DND-41 (cell line): ENCODE data around the gene PSMC3.

Experiments used
- ATAC-seq: fragments of 200-7000 bp; cut with Tn5 transposase; 3 replicates; pipeline ENCODE4 v1.9.1; 2021; ENCODE audit warnings: low read depth; ENCODE audit not compliant: insufficient read depth
- DNase-seq: peaks from one replicate; pipeline ENCODE4 v3.0.0-alpha.2; 2020
- H2AFZ ChIP-seq: 2 replicates; pipeline ENCODE4 v1.6.0; 2012; ENCODE audit warnings: low read depth, low read length
- H3K27ac ChIP-seq: 2 replicates; pipeline ENCODE4 v1.5.1; 2012; ENCODE audit warnings: low read length, inconsistent platforms
- H3K27me3 ChIP-seq: fragments of 200-600 bp; sonication (generic); 2 replicates; pipeline ENCODE4 v1.6.0; 2012; ENCODE audit warnings: low read length, mild to moderate bottlenecking, inconsistent platforms; ENCODE audit not compliant: insufficient read depth, poor library complexity
- H3K36me3 ChIP-seq: 2 replicates; pipeline ENCODE4 v1.5.1; 2012; ENCODE audit warnings: low read length, inconsistent platforms; ENCODE audit not compliant: insufficient read depth
- H3K4me1 ChIP-seq: 2 replicates; pipeline ENCODE4 v1.5.1; 2012; ENCODE audit warnings: mild to moderate bottlenecking, low read length; ENCODE audit not compliant: insufficient read depth
- H3K4me2 ChIP-seq: 2 replicates; pipeline ENCODE4 v1.6.0; 2012; ENCODE audit warnings: mild to moderate bottlenecking, moderate library complexity, low read length, inconsistent platforms; ENCODE audit not compliant: insufficient read depth
- H3K4me3 ChIP-seq, 2 experiments: fragments of 200-600 bp in 1 of 2; shearing (Covaris generic) in 1 of 2; 2 replicates each; pipeline ENCODE4 v1.5.1; 2012 to 2016; ENCODE audit warnings: inconsistent platforms in 2 of 2, low read length in 2 of 2, mild to moderate bottlenecking in 2 of 2, low read depth in 1 of 2, moderate library complexity in 1 of 2
- H3K79me2 ChIP-seq: 2 replicates; pipeline ENCODE4 v1.6.0; 2012; ENCODE audit warnings: low read length, inconsistent platforms; ENCODE audit not compliant: insufficient read depth
- H3K9ac ChIP-seq: 2 replicates; pipeline ENCODE4 v1.6.0; 2012; ENCODE audit warnings: low read depth, mild to moderate bottlenecking, inconsistent platforms, low read length, moderate library complexity
- H3K9me3 ChIP-seq: 2 replicates; pipeline ENCODE4 v1.5.1; 2012; ENCODE audit warnings: low read length, moderate library complexity, mild to moderate bottlenecking, inconsistent platforms; ENCODE audit not compliant: insufficient read depth, severe bottlenecking
- H4K20me1 ChIP-seq: 2 replicates; pipeline ENCODE4 v1.6.0; 2012; ENCODE audit warnings: low read length; ENCODE audit not compliant: insufficient read depth
- CTCF ChIP-seq: IDR thresholded peaks from 2 replicates; pipeline ENCODE4 v1.5.1; 2012; ENCODE audit warnings: borderline replicate concordance, low read length, moderate library complexity, mild to moderate bottlenecking; ENCODE audit not compliant: poor library complexity, severe bottlenecking; ENCODE audit errors: extremely low read depth
- EZH2 ChIP-seq: IDR thresholded peaks from 3 replicates; pipeline ENCODE4 v1.6.1; 2012; ENCODE audit warnings: borderline replicate concordance, low read depth, mild to moderate bottlenecking, moderate library complexity, low read length, inconsistent platforms; ENCODE audit not compliant: severe bottlenecking

Gene PSMC3

GRCh38 chr11:47390422-47390760, 35.8 kb downstream of the PSMC3 start:
- H3K27me3 ChIP-seq: no peaks in the 10 kb centered on the region
- H3K27ac ChIP-seq: no peak overlapping the region
- DNase-seq (no peak), ATAC-seq (no peak)
- peaks cover 7% of the 10 kb centered on the region for H3K4me1 ChIP-seq
- no peak overlapping the region for H3K9ac ChIP-seq
- H3K79me2 ChIP-seq: no peaks in the 10 kb centered on the region
- no peak overlapping the region for H3K4me3 ChIP-seq
- H3K9me3 ChIP-seq: no peaks in the 10 kb centered on the region
- H2AFZ ChIP-seq: no peak overlapping the region
- no peak for TF ChIP-seq CTCF
- no peak for TF ChIP-seq EZH2
- no peaks in the 10 kb centered on the region for H4K20me1 ChIP-seq
- H3K36me3 ChIP-seq: no peaks in the 10 kb centered on the region
- H3K4me2 ChIP-seq: no peak overlapping the region

GRCh38 chr11:47389577-47390421, 36.4 kb downstream of the PSMC3 start:
- Histone ChIP-seq H3K27ac (no peak overlapping the region), H3K4me2 (no peak overlapping the region), H3K9ac (no peak overlapping the region), H3K36me3 (no peaks in the 10 kb centered on the region), H3K4me3 (no peak overlapping the region), H3K4me1 (peaks cover 5% of the 10 kb centered on the region), H3K9me3 (no peaks in the 10 kb centered on the region), H4K20me1 (no peaks in the 10 kb centered on the region), H3K79me2 (no peaks in the 10 kb centered on the region), H2AFZ (no peak overlapping the region), H3K27me3 (no peaks in the 10 kb centered on the region)
- ATAC-seq (no peak), DNase-seq (no peak)
- TF ChIP-seq EZH2 (no peak), CTCF (no peak)

GRCh38 chr11:47388697-47389576, 37.3 kb downstream of the PSMC3 start:
- H3K27ac ChIP-seq: no peak overlapping the region
- DNase-seq: no peak
- no peaks in the 10 kb centered on the region for H3K4me1 ChIP-seq
- H3K9ac ChIP-seq: no peak overlapping the region
- H2AFZ ChIP-seq: no peak overlapping the region
- H4K20me1 ChIP-seq: no peaks in the 10 kb centered on the region
- no peaks in the 10 kb centered on the region for H3K9me3 ChIP-seq
- no peak overlapping the region for H3K4me2 ChIP-seq
- H3K79me2 ChIP-seq: no peaks in the 10 kb centered on the region
- no peaks in the 10 kb centered on the region for H3K27me3 ChIP-seq
- no peak overlapping the region for H3K4me3 ChIP-seq
- no peaks in the 10 kb centered on the region for H3K36me3 ChIP-seq
- ATAC-seq: no peak
- TF ChIP-seq EZH2: no peak
- no peak for TF ChIP-seq CTCF
